H9 (cell line): Measurements from ENCODE around the gene ENOX1. TPM values are rescaled to one million over a fixed set of nuclear protein-coding genes. Genes with fewer than 3 reads are reported as not detected.

Source experiments
- DNase-seq: peaks from one replicate; pipeline ENCODE4 v3.0.0-alpha.2; 2017
- H2AFZ ChIP-seq: one replicate; pipeline ENCODE4 v1.6.1; 2013; ENCODE audit warnings: mild to moderate bottlenecking, low read length, control low read depth, moderate library complexity
- H2AK5ac ChIP-seq: 2 replicates; pipeline ENCODE4 v1.6.1; 2013; ENCODE audit warnings: low read length, control low read depth, mixed read lengths; ENCODE audit not compliant: insufficient read length
- H2BK120ac ChIP-seq: one replicate; pipeline ENCODE4 v1.6.1; 2013; ENCODE audit warnings: low read depth, mild to moderate bottlenecking, low read length, control low read depth, inconsistent platforms; ENCODE audit not compliant: poor library complexity, severe bottlenecking
- H2BK12ac ChIP-seq: 2 replicates; pipeline ENCODE4 v1.6.1; 2013; ENCODE audit warnings: low read length, control low read depth, mixed read lengths, low read depth; ENCODE audit not compliant: insufficient read length
- H2BK15ac ChIP-seq: 2 replicates; pipeline ENCODE4 v1.6.1; 2013; ENCODE audit warnings: low read depth, low read length, control low read depth
- H2BK20ac ChIP-seq: one replicate; pipeline ENCODE4 v1.6.1; 2013; ENCODE audit warnings: low read depth, mild to moderate bottlenecking, low read length, control low read depth, inconsistent platforms; ENCODE audit not compliant: poor library complexity, severe bottlenecking
- H2BK5ac ChIP-seq: 2 replicates; pipeline ENCODE4 v1.6.1; 2013; ENCODE audit warnings: low read length, control low read depth, mixed read lengths; ENCODE audit not compliant: insufficient read length
- H3K14ac ChIP-seq: 2 replicates; pipeline ENCODE4 v1.6.1; 2013; ENCODE audit warnings: low read length, control low read depth; ENCODE audit not compliant: insufficient read depth
- H3K18ac ChIP-seq: 2 replicates; pipeline ENCODE4 v1.6.1; 2013; ENCODE audit warnings: low read depth, mild to moderate bottlenecking, mixed read lengths, low read length, control low read depth; ENCODE audit not compliant: insufficient read length
- H3K23ac ChIP-seq: 2 replicates; pipeline ENCODE4 v1.6.1; 2013; ENCODE audit warnings: low read length, control low read depth, mixed read lengths, low read depth; ENCODE audit not compliant: insufficient read length
- H3K23me2 ChIP-seq: 2 replicates; pipeline ENCODE4 v1.6.1; 2013; ENCODE audit warnings: low read depth, mild to moderate bottlenecking, mixed read lengths, low read length, control low read depth; ENCODE audit not compliant: insufficient read length, poor library complexity, severe bottlenecking
- H3K27ac ChIP-seq: 2 replicates; pipeline ENCODE4 v1.5.1; 2013; ENCODE audit warnings: low read length, control low read depth, mixed read lengths, low read depth; ENCODE audit not compliant: insufficient read length
- H3K27me3 ChIP-seq: 2 replicates; pipeline ENCODE4 v1.6.1; 2013; ENCODE audit warnings: low read length, control low read depth, inconsistent platforms; ENCODE audit not compliant: insufficient read depth
- H3K4ac ChIP-seq: 2 replicates; pipeline ENCODE4 v1.6.1; 2013; ENCODE audit warnings: low read depth, mild to moderate bottlenecking, control low read depth, inconsistent platforms, low read length, moderate library complexity
- H3K4me1 ChIP-seq: 2 replicates; pipeline ENCODE4 v1.6.1; 2013; ENCODE audit warnings: low read length, control low read depth, inconsistent platforms; ENCODE audit not compliant: insufficient read depth
- H3K4me2 ChIP-seq: 2 replicates; pipeline ENCODE4 v1.6.1; 2013; ENCODE audit warnings: low read length, control low read depth, mixed read lengths; ENCODE audit not compliant: insufficient read length, insufficient read depth
- H3K56ac ChIP-seq: 2 replicates; pipeline ENCODE4 v1.6.1; 2013; ENCODE audit warnings: low read depth, mild to moderate bottlenecking, mixed read lengths, low read length, control low read depth; ENCODE audit not compliant: insufficient read length
- H3K79me1 ChIP-seq: 2 replicates; pipeline ENCODE4 v1.6.1; 2013; ENCODE audit warnings: low read depth, mild to moderate bottlenecking, moderate library complexity, low read length, control low read depth, inconsistent platforms; ENCODE audit not compliant: insufficient read depth, poor library complexity, severe bottlenecking
- H3K79me2 ChIP-seq: 2 replicates; pipeline ENCODE4 v1.6.1; 2013; ENCODE audit warnings: low read length, control low read depth, inconsistent platforms; ENCODE audit not compliant: insufficient read depth
- H3K9ac ChIP-seq: 2 replicates; pipeline ENCODE4 v1.6.1; 2013; ENCODE audit warnings: low read length, control low read depth, mixed read lengths; ENCODE audit not compliant: insufficient read length; ENCODE audit errors: extremely low read depth
- H3K9me3 ChIP-seq: one replicate; pipeline ENCODE4 v1.6.1; 2013; ENCODE audit warnings: low read depth, low read length, inconsistent platforms; ENCODE audit not compliant: control insufficient read depth
- H3T11ph ChIP-seq: one replicate; pipeline ENCODE4 v1.6.1; 2013; ENCODE audit warnings: mild to moderate bottlenecking, low read length, control low read depth, inconsistent platforms
- H4K20me1 ChIP-seq: one replicate; pipeline ENCODE4 v1.6.1; 2013; ENCODE audit not compliant: control insufficient read depth, insufficient read length, insufficient read depth
- H4K5ac ChIP-seq: 2 replicates; pipeline ENCODE4 v1.6.1; 2013; ENCODE audit warnings: low read depth, mild to moderate bottlenecking, mixed read lengths, low read length, control low read depth; ENCODE audit not compliant: insufficient read length
- H4K8ac ChIP-seq: replicated peaks from 2 replicates; pipeline ENCODE4 v1.6.1; 2013; ENCODE audit warnings: low read length, control low read depth, mixed read lengths, low read depth; ENCODE audit not compliant: insufficient read length
- H4K91ac ChIP-seq: 2 replicates; pipeline ENCODE4 v1.6.1; 2013; ENCODE audit warnings: low read depth, mild to moderate bottlenecking, moderate library complexity, mixed read lengths, low read length, control low read depth; ENCODE audit not compliant: insufficient read length
- H3K27ac Mint-ChIP-seq, 3 experiments: 2 replicates in 2 of 3; 3 replicates in 1 of 3; pipeline ENCODE4 v1.8.0; 2020 to 2021; ENCODE audit warnings: mixed read lengths in 3 of 3, mild to moderate bottlenecking in 1 of 3, moderate library complexity in 1 of 3
- H3K27me3 Mint-ChIP-seq: 2 replicates; pipeline ENCODE4 v1.8.0; 2021; ENCODE audit warnings: low read depth, mild to moderate bottlenecking, moderate library complexity, mixed read lengths
- H3K36me3 Mint-ChIP-seq, 3 experiments: 2 replicates in 2 of 3; 3 replicates in 1 of 3; pipeline ENCODE4 v1.8.0; 2020 to 2021; ENCODE audit warnings: low read depth in 3 of 3, mixed read lengths in 3 of 3; ENCODE audit not compliant: insufficient read depth in 1 of 3
- H3K4me1 Mint-ChIP-seq, 2 experiments: 2 replicates each; pipeline ENCODE4 v1.8.0; 2020; ENCODE audit warnings: mixed read lengths in 2 of 2
- H3K4me3 Mint-ChIP-seq, 2 experiments: 2 replicates in 1 of 2; 3 replicates in 1 of 2; pipeline ENCODE4 v1.8.0; 2020 to 2021; ENCODE audit warnings: mild to moderate bottlenecking in 2 of 2, mixed read lengths in 2 of 2, moderate library complexity in 1 of 2
- H3K9me3 Mint-ChIP-seq, 2 experiments: 2 replicates in 1 of 2; 3 replicates in 1 of 2; pipeline ENCODE4 v1.8.0; 2020; ENCODE audit warnings: mild to moderate bottlenecking in 2 of 2, mixed read lengths in 2 of 2, moderate library complexity in 1 of 2
- WGBS: extraction: QIAGEN DNeasy Blood & Tissue Kit; methylation state at CpG from one replicate; pipeline ENCODE4 v1.1.7; 2013; ENCODE audit warnings: missing lambda C conversion rate, low lambda C conversion rate, mixed read lengths; ENCODE audit not compliant: insufficient read length; ENCODE audit errors: extremely low coverage; 5-methylcytosine and 5-hydroxymethylcytosine counted together
- total RNA-seq: library from RNA; stranded (reverse); gene quantifications from 2 replicates; pipeline ENCODE4 v1.2.1, GENCODE V29; 2021
- TF ChIP-seq, protein P1 (sequence below): fragments of 200-600 bp; sonication (generic); conservative IDR thresholded peaks from 3 replicates; pipeline ENCODE4 v1.8.0; 2021; ENCODE audit warnings: antibody characterized with exemption, mild to moderate bottlenecking

Gene ENOX1
- total RNA-seq, 1 experiment from 2014 or later = 0.24 TPM

DNA sequence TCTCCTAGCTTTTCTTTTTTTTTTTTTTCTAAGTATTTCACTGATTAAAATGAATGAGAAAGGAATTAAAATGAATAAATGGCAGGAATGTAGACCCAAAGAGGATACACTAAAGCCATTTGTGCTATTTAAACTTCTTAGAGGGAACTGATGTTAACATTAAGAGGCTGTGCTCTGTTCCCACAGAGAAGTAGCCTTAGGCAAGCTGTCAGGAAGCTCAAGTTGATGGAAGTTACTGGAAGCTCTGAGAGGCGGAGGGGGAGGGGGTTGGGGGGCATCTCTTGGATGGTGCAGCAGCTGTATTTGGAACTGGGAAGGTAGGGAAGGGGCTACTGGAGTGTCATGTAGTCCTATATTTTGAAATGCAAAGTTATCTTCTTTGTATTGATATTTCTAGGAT, 595.2 kb downstream of the ENOX1 start:
- H4K91ac ChIP-seq = no peak overlapping the region
- H3K23me2 ChIP-seq = no peaks in the 10 kb centered on the region
- no peaks in the 10 kb centered on the region; a peak in 1 of 7 replicates for H3K36me3 Mint-ChIP-seq
- H3K56ac ChIP-seq = no peak overlapping the region
- no peaks in the 10 kb centered on the region for H3K79me2 ChIP-seq
- no peak overlapping the region for H3K4ac ChIP-seq
- H3K27me3 ChIP-seq = no peaks in the 10 kb centered on the region
- H3K9ac ChIP-seq = no peak overlapping the region
- H3K18ac ChIP-seq = no peak overlapping the region
- no peaks in the 10 kb centered on the region for H3K4me1 Mint-ChIP-seq
- DNase-seq = no peak
- H3K4me3 Mint-ChIP-seq = no peak overlapping the region
- H3K23ac ChIP-seq = no peak overlapping the region
- H2AK5ac ChIP-seq = no peak overlapping the region
- no CpG with 5 or more reads among the region's 1 CpG for WGBS
- H2AFZ ChIP-seq = no peak overlapping the region
- no peak overlapping the region for H3K14ac ChIP-seq
- H4K8ac ChIP-seq = no peak overlapping the region
- H2BK5ac ChIP-seq = no peak overlapping the region
- no peak overlapping the region for H3K4me2 ChIP-seq
- H3K27ac Mint-ChIP-seq = no peak overlapping the region
- peaks cover 21% of the 10 kb centered on the region for H3K27me3 Mint-ChIP-seq
- TF ChIP-seq, protein P1, sequence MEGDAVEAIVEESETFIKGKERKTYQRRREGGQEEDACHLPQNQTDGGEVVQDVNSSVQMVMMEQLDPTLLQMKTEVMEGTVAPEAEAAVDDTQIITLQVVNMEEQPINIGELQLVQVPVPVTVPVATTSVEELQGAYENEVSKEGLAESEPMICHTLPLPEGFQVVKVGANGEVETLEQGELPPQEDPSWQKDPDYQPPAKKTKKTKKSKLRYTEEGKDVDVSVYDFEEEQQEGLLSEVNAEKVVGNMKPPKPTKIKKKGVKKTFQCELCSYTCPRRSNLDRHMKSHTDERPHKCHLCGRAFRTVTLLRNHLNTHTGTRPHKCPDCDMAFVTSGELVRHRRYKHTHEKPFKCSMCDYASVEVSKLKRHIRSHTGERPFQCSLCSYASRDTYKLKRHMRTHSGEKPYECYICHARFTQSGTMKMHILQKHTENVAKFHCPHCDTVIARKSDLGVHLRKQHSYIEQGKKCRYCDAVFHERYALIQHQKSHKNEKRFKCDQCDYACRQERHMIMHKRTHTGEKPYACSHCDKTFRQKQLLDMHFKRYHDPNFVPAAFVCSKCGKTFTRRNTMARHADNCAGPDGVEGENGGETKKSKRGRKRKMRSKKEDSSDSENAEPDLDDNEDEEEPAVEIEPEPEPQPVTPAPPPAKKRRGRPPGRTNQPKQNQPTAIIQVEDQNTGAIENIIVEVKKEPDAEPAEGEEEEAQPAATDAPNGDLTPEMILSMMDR = no peak
- no peaks in the 10 kb centered on the region for H3K79me1 ChIP-seq
- H2BK20ac ChIP-seq = no peak overlapping the region
- no peak overlapping the region for H2BK12ac ChIP-seq
- no peaks in the 10 kb centered on the region for H3K9me3 ChIP-seq
- H2BK15ac ChIP-seq = no peak overlapping the region
- H4K20me1 ChIP-seq = no peaks in the 10 kb centered on the region
- H3T11ph ChIP-seq = no peak overlapping the region
- H2BK120ac ChIP-seq = no peak overlapping the region
- no peaks in the 10 kb centered on the region for H3K9me3 Mint-ChIP-seq
- H3K4me1 ChIP-seq = no peaks in the 10 kb centered on the region
- no peak overlapping the region for H3K27ac ChIP-seq
- H4K5ac ChIP-seq = no peak overlapping the region
